Measurements from ENCODE around the gene PPP1R12B.
"Not testable (repeated sequence)": the region's sequence is repeated elsewhere in the genome, so short reads cannot be mapped to it uniquely, and the experiment has no call there.

The PPP1R12B gene

GRCh38 chr1:202343652-202344349 is 4.7 kb upstream of the PPP1R12B start:
- DNase-seq (ENCODE audit: low read depth in 2 of 2) = no peak

GRCh38 chr1:202348005-202348508 is 442 bp upstream of the PPP1R12B start:
- no peak for DNase-seq (ENCODE audit: low read depth in 2 of 2)

- no peak for DNase-seq (ENCODE audit: low read depth in 2 of 2)
Measured at GRCh38 chr1:202349206-202349928, 868 bp downstream of the PPP1R12B start.

GRCh38 chr1:202351725-202352124 is 3.2 kb downstream of the PPP1R12B start:
- DNase-seq (ENCODE audit: low read depth in 2 of 2) = no peak

- not testable (repeated sequence) for DNase-seq (ENCODE audit: low read depth in 2 of 2)
Measured at GRCh38 chr1:202352583-202353197, 4.2 kb downstream of the PPP1R12B start.

- DNase-seq (ENCODE audit: low read depth in 2 of 2) = no peak
Measured at GRCh38 chr1:202355944-202356553, 7.5 kb downstream of the PPP1R12B start.

- DNase-seq (ENCODE audit: low read depth in 2 of 2) = no peak
Measured at GRCh38 chr1:202357506-202357905, 9.0 kb downstream of the PPP1R12B start.

GRCh38 chr1:202361224-202361623 is 12.7 kb downstream of the PPP1R12B start:
- no peak for DNase-seq (ENCODE audit: low read depth in 2 of 2)

GRCh38 chr1:202361701-202362100 is 13.2 kb downstream of the PPP1R12B start:
- DNase-seq (ENCODE audit: low read depth in 2 of 2) = no peak

- DNase-seq (ENCODE audit: low read depth in 2 of 2) = no peak
Measured at GRCh38 chr1:202362212-202362611, 13.7 kb downstream of the PPP1R12B start.

GRCh38 chr1:202365092-202365815 is 16.8 kb downstream of the PPP1R12B start:
- no peak for DNase-seq (ENCODE audit: low read depth in 2 of 2)

- DNase-seq (ENCODE audit: low read depth in 2 of 2) = no peak
Measured at GRCh38 chr1:202367271-202367670, 18.8 kb downstream of the PPP1R12B start.

- DNase-seq (ENCODE audit: low read depth in 2 of 2) = not testable (repeated sequence)
Measured at GRCh38 chr1:202370906-202371305, 22.4 kb downstream of the PPP1R12B start.

- no peak for DNase-seq (ENCODE audit: low read depth in 2 of 2)
Measured at GRCh38 chr1:202374099-202374498, 25.6 kb downstream of the PPP1R12B start.

GRCh38 chr1:202375175-202375574 is 26.7 kb downstream of the PPP1R12B start:
- DNase-seq (ENCODE audit: low read depth in 2 of 2) = not testable (repeated sequence)

GRCh38 chr1:202376247-202376646 is 27.7 kb downstream of the PPP1R12B start:
- DNase-seq (ENCODE audit: low read depth in 2 of 2) = no peak

- not testable (repeated sequence) for DNase-seq (ENCODE audit: low read depth in 2 of 2)
Measured at GRCh38 chr1:202379884-202380529, 31.5 kb downstream of the PPP1R12B start.

- DNase-seq (ENCODE audit: low read depth in 2 of 2) = not testable (repeated sequence)
Measured at GRCh38 chr1:202380535-202380934, 32.0 kb downstream of the PPP1R12B start.

GRCh38 chr1:202381867-202382266 is 33.4 kb downstream of the PPP1R12B start:
- not testable (repeated sequence) for DNase-seq (ENCODE audit: low read depth in 2 of 2)

GRCh38 chr1:202395831-202396230 is 47.3 kb downstream of the PPP1R12B start:
- DNase-seq (ENCODE audit: low read depth in 2 of 2) = not testable (repeated sequence)

- no peak for DNase-seq (ENCODE audit: low read depth in 2 of 2)
Measured at GRCh38 chr1:202397256-202397655, 48.8 kb downstream of the PPP1R12B start.

Measured in stimulated activated CD8-positive, alpha-beta memory T cell treated with anti-CD3 and anti-CD28 coated beads, Interleukin-2, amount 100 ng/mL, for 1 hour (primary cell).